AG09319 (cell line): ENCODE results near the gene BTNL3.
"Not testable (repeated sequence)": the region's sequence is repeated elsewhere in the genome, so short reads cannot be mapped to it uniquely, and the experiment has no call there.

Experiments used
- DNase-seq: peaks from one replicate; pipeline ENCODE4 v3.0.0-alpha.2; 2010; ENCODE audit warnings: low read depth; ENCODE audit errors: extremely low read depth
- CTCF ChIP-seq: IDR thresholded peaks from 2 replicates; pipeline ENCODE4 v1.5.1; 2011; ENCODE audit warnings: low read depth, mild to moderate bottlenecking, inconsistent platforms, low read length, moderate library complexity

BTNL3 gene

GRCh38 chr5:180990086-180990881, 1.6 kb downstream of the BTNL3 start:
- no peak for DNase-seq
- no peak for TF ChIP-seq CTCF

GRCh38 chr5:180990882-180991242, 2.2 kb downstream of the BTNL3 start:
- DNase-seq, result no peak
- TF ChIP-seq CTCF, result no peak

- DNase-seq, result no peak
- no peak for TF ChIP-seq CTCF
Observed at GRCh38 chr5:181001947-181002346, 13.3 kb downstream of the BTNL3 start.

GRCh38 chr5:181005791-181006190, 17.1 kb downstream of the BTNL3 start:
- no peak for TF ChIP-seq CTCF
- no peak for DNase-seq

- no peak for TF ChIP-seq CTCF
- no peak for DNase-seq
Observed at GRCh38 chr5:181008136-181008535, 19.5 kb downstream of the BTNL3 start.

GRCh38 chr5:181010018-181010417, 21.4 kb downstream of the BTNL3 start:
- DNase-seq, result not testable (repeated sequence)

GRCh38 chr5:181014654-181015053, 26.0 kb downstream of the BTNL3 start:
- not testable (repeated sequence) for DNase-seq

GRCh38 chr5:181017448-181017847, 28.8 kb downstream of the BTNL3 start:
- DNase-seq, result not testable (repeated sequence)

GRCh38 chr5:181020688-181021087, 32.0 kb downstream of the BTNL3 start:
- no peak for DNase-seq
- no peak for TF ChIP-seq CTCF
